Kidney (tissue), 14 donors: ENCODE data around the gene APOL2. TPM values are rescaled to one million over a fixed set of nuclear protein-coding genes. Genes with fewer than 3 reads are reported as not detected.
"Not testable (repeated sequence)": the region's sequence is repeated elsewhere in the genome, so short reads cannot be mapped to it uniquely, and the experiment has no call there.

Source experiments
- DNase-seq, 5 donors: peaks; one replicate each; pipeline ENCODE4 v3.0.0-alpha.2; 2013 to 2020
- FAIRE-seq: peaks from 2 replicates; lab custom pipeline; 2012; peaks lifted over from hg19 to GRCh38; lab: Jason Lieb, UNC
- H3K27ac ChIP-seq, 2 donors: one replicate each; pipeline ENCODE4 v1.7.0; 2013; ENCODE audit warnings: low read depth in 2 of 2, low read length in 2 of 2, inconsistent platforms in 1 of 2
- H3K27me3 ChIP-seq: one replicate; pipeline ENCODE4 v1.7.1; 2013; ENCODE audit warnings: low read length, inconsistent platforms; ENCODE audit not compliant: control insufficient read depth, insufficient read depth
- H3K36me3 ChIP-seq, 3 donors: one replicate each; pipeline versions ENCODE4 v1.7.0 to v1.7.1; 2013; ENCODE audit warnings: low read length in 3 of 3, control low read depth in 1 of 3, inconsistent platforms in 1 of 3; ENCODE audit not compliant: insufficient read depth in 3 of 3, control insufficient read depth in 2 of 3
- H3K4me1 ChIP-seq, 3 donors: one replicate each; pipeline versions ENCODE4 v1.7.0 to v1.7.1; 2013; ENCODE audit warnings: low read length in 3 of 3, inconsistent platforms in 1 of 3, low read depth in 1 of 3; ENCODE audit not compliant: control insufficient read depth in 2 of 3, insufficient read depth in 2 of 3
- H3K4me3 ChIP-seq, 3 donors: one replicate each; pipeline versions ENCODE4 v1.7.0 to v1.8.1; 2013; ENCODE audit warnings: low read length in 3 of 3, control low read depth in 1 of 3, inconsistent platforms in 1 of 3
- H3K9ac ChIP-seq, 3 donors: one replicate each; pipeline versions ENCODE4 v1.7.0 to v1.7.1; 2013; ENCODE audit warnings: low read length in 3 of 3, control low read depth in 1 of 3, inconsistent platforms in 1 of 3
- H3K9me3 ChIP-seq, 3 donors: one replicate each; pipeline versions ENCODE4 v1.7.0 to v1.7.1; 2013; ENCODE audit warnings: low read length in 3 of 3, control low read depth in 1 of 3, inconsistent platforms in 1 of 3; ENCODE audit not compliant: control insufficient read depth in 2 of 3, insufficient read depth in 1 of 3
- CTCF ChIP-seq: IDR thresholded peaks from 3 replicates; pipeline ENCODE4 v1.5.1; 2012; ENCODE audit warnings: mild to moderate bottlenecking, moderate library complexity, borderline replicate concordance; ENCODE audit not compliant: insufficient read depth; ENCODE audit errors: extremely low read depth
- intact Hi-C: fragments of 100-400 bp; cut with DNase I; formaldehyde crosslinking; loops from one replicate; pipeline ENCODE4 v1.11.1; 2022
- polyA plus RNA-seq: library from polyadenylated mRNA; stranded (reverse); fragments of 350-450 nt; fragmentation: Illumina TruSeq; extraction: RNeasy Lipid Tissue Mini Kit (QIAGEN cat#74804); gene quantifications from one replicate; pipeline ENCODE4 v1.2.3, GENCODE V29; 2014; ENCODE audit warnings: low read depth, low replicate concordance; ENCODE audit not compliant: insufficient read depth
- total RNA-seq: library from RNA; stranded (reverse); fragmentation: NEBNext Ultra II Directional; extraction: Animal tissue kit (Norgen Biotek cat#: 25700); gene quantifications from one replicate; pipeline ENCODE4 v1.2.1, GENCODE V29; 2021
- donor health status: control.
- donor health status: control.
- donor health status: control.
- donor health status: control.
- donor health status: control.
- donor health status: DM: yes; HTN: yes; CAD: no.
- donor health status: Normal renal cell carcinoma (clear cell type).

The APOL2 gene
- total and polyA plus RNA-seq, 2 donors from 2014 or later = 34.8 to 48.8 TPM

- Histone ChIP-seq H3K36me3 (no peaks in the 10 kb centered on the region), H3K4me1 (peaks cover 0 to 24% (median 18%) of the 10 kb centered on the region in 3 donors), H3K9ac (no peak overlapping the region), H3K4me3 (no peak overlapping the region), H3K27ac (no peak overlapping the region), H3K9me3 (no peaks in the 10 kb centered on the region), H3K27me3 (no peaks in the 10 kb centered on the region)
- DNase-seq (peak in 2 of 5 donors; percentile 18 to 38), FAIRE-seq (no peak)
- intact Hi-C loops = no loop called here
- TF ChIP-seq CTCF = no peak
Observed at GRCh38 chr22:36211237-36211861, 28.0 kb downstream of the APOL2 start.

- TF ChIP-seq CTCF = no peak
- no peak overlapping the region for H3K27ac ChIP-seq
- no peaks in the 10 kb centered on the region for H3K36me3 ChIP-seq
- no peak for DNase-seq
- H3K9me3 ChIP-seq = no peaks in the 10 kb centered on the region
- H3K4me1 ChIP-seq = peaks cover 0 to 24% (median 18%) of the 10 kb centered on the region in 3 donors
- H3K4me3 ChIP-seq = no peak overlapping the region
- H3K9ac ChIP-seq = no peak overlapping the region
- H3K27me3 ChIP-seq = no peaks in the 10 kb centered on the region
- no peak for FAIRE-seq
- intact Hi-C loops = no loop called here
Observed at GRCh38 chr22:36210224-36210623, 29.1 kb downstream of the APOL2 start.

- H3K36me3 ChIP-seq, H3K9ac ChIP-seq, H3K27ac ChIP-seq, H3K4me3 ChIP-seq, H3K27me3 ChIP-seq, intact Hi-C loops, H3K9me3 ChIP-seq, FAIRE-seq: not testable (repeated sequence)
- H3K4me1 ChIP-seq = peaks cover 0 to 24% (median 18%) of the 10 kb centered on the region in 3 donors
- peak in 1 of 5 donors; percentile 7 for DNase-seq
Observed at GRCh38 chr22:36209488-36209908, 29.8 kb downstream of the APOL2 start.

GRCh38 chr22:36208914-36209313 is 30.4 kb downstream of the APOL2 start:
- TF ChIP-seq CTCF = no peak
- H3K27ac ChIP-seq = no peak overlapping the region
- H3K4me1 ChIP-seq = peaks cover 0 to 19% (median 13%) of the 10 kb centered on the region in 3 donors
- H3K36me3 ChIP-seq = no peaks in the 10 kb centered on the region
- H3K27me3 ChIP-seq = no peaks in the 10 kb centered on the region
- no peak overlapping the region for H3K9ac ChIP-seq
- intact Hi-C loops = no loop called here
- H3K4me3 ChIP-seq = no peak overlapping the region
- no peaks in the 10 kb centered on the region for H3K9me3 ChIP-seq
- DNase-seq (no peak), FAIRE-seq (no peak)
